ENCODE measurements around the gene TOGARAM2.

The TOGARAM2 gene

DNA sequence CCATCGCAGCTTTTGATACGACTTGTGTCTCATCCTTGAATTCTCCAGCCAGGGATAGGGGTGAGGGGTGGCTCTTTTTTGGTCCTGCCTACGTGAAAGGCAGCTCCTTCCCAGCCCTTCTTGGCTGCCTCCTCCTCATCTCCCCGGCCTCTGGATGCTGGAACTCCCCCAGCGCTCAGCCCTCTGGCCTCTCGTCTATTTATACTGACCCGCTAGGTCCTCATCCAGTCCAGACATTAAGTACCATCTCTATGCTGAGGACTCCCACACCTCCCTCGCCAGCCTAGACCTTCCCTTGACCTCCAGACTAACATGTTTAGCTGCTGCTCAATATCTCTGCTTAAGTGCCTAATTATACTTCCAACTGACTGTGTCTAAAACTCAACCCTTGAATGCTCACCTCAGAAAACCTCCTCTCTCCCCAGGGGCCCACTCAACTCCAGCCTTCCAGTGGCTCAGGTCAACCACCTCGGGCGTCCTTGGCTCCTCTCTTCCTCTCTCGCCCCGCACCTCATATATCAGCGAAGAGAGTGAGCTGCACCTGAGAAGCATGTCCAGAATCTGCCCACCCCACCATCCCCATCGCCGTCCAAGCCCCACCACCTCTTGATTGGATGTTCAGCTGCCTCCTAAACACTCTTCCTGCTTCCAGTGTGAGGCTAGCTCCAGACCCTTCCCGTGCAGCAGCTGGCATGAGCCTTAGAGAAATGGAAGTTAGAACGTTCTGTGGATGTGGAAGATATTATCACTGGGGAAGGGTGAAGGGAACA, 34.8 kb downstream of the TOGARAM2 start:
- in situ Hi-C loops (cut with MboI; ENCODE audit: low sequenced_read_pairs), result no loop called here

DNA sequence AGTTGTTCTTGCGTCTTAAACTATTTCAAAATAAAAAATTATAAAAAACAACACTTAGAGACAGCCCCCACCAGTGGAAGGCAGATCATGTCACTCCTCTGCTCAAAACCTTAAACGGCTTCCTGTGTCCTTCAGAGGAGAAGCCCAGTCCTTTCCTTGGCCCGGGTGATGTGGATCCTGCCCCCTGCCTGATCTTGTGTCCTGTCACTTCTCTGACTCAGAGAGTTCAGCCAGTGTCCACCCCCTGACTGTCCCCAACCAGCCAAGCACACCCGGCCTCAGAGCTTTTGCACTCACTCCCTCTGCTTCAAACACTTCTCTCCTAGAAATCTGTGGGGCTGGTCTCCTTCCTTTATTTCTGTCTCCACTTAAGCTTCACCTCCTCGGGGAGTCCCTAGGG, 35.4 kb downstream of the TOGARAM2 start:
- in situ Hi-C loops (cut with MboI; ENCODE audit: low sequenced_read_pairs), result no loop called here

- in situ Hi-C loops (cut with MboI; ENCODE audit: low sequenced_read_pairs), result no loop called here
These were observed 36.8 kb downstream of the TOGARAM2 start for GRCh38 chr2:29017716-29018435.

DNA sequence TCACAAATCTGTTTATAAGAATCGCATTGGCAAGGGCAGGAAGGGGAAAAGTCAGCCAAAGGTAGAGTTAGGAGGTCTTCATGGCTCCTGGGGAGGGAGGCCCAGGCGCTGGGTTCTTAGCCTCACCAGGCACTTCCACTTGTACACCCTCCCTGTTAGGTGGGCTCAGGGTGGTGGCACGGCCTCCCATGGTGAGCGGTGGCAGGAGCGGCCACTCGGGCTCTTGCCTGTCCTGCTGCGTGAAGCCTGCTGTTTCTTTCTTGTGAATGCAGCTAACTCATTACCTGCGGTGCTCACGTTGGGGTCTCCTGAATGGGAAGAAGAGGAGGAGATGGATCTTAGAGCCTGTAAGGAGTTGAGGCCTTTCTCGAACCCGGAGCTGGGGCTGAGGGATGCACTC, 40.8 kb downstream of the TOGARAM2 start:
- in situ Hi-C loops (cut with MboI; ENCODE audit: low sequenced_read_pairs), result no loop called here

- in situ Hi-C loops (cut with MboI; ENCODE audit: low sequenced_read_pairs), result no loop called here
These were observed 41.6 kb downstream of the TOGARAM2 start for GRCh38 chr2:29022679-29023078.

DNA sequence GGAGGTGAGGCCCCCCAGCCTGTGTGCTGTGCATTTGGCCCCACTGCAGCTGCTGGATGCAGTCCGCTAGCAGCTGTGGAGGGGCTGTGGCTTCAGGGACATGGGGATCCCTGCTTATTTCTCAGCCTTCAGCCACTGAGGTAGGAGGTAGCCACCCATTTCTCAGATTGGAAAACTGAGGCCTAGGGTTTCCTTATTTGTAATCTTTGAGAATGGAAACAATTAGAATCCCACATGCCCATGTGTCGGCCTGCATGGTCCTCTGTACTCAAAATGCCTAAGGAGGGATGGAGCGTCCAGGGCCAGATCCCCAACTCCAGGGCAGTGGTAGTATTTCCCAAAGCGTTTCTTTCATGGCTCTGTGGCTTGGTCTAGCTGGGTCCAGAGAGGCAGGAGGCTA, 42.1 kb downstream of the TOGARAM2 start:
- in situ Hi-C loops (cut with MboI; ENCODE audit: low sequenced_read_pairs), result no loop called here

DNA sequence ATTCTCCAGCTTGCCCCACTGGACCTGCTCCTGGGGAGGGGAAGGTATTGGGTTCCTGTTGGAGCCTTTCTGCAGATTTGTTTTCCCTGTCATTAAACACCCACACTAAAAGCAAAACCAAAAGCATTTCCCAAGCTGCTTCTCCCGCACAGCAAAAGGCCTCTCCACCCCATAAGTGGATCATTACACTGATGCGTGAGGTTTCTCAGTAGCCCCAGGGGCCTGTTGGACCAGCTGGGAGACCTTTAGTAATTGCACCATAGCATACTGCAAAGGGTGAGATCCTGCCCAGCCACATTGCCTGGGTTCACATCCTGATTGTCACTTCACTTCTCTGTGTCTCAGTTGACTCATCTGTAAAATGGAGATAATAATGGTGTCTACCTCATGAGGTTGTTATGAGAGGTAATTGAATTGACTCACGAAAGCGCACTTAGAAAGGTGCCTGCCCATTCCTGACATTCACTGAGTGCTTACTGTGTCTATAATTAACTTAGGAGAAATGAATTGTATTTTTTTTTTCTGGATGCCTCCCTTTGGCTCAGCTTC, 43.9 kb downstream of the TOGARAM2 start:
- in situ Hi-C loops (cut with MboI; ENCODE audit: low sequenced_read_pairs), result no loop called here

GRCh38 chr2:29025711-29026110, 44.6 kb downstream of the TOGARAM2 start:
- in situ Hi-C loops (cut with MboI; ENCODE audit: low sequenced_read_pairs), result no loop called here

DNA sequence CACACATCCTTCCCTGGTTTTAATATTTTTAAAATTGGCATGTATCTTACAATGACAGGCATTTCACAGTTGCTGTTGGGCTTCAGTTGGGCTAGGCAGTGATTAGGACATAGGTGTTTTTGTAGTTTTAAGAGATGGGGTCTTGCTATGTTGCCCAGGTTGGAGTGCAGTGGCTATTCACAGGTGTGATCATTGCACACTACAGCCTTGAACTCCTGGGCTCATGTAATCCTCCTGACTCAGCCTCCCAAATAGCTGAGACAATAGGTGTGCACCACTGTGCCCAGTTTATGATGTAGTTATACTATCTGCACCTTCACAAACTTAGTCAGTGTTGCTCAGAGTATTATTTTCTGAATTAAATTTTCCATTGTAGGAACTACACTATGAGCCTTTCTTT, 49.9 kb downstream of the TOGARAM2 start:
- in situ Hi-C loops (cut with MboI; ENCODE audit: low sequenced_read_pairs), result no loop called here

GRCh38 chr2:29032189-29032588, 51.1 kb downstream of the TOGARAM2 start:
- in situ Hi-C loops (cut with MboI; ENCODE audit: low sequenced_read_pairs), result no loop called here

DNA sequence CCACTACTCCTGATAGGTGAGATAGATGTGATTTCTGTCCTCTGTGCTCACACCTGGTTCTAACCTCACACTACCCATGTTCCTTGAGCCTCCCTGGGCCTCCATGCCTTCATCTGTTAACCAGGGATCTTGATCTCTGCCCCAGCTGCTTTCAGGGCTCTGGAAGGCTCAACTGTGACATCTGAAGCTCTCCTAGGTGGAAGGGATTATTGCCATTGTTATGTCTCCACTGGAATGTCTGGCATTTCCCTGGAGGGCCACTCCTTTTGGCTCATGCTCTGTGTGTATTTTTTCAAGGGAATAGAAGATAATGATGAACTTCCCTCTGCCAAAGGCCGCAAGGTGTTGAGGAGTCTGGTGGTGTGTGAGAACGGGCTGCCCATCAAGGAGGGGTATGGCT, 52.1 kb downstream of the TOGARAM2 start:
- in situ Hi-C loops (cut with MboI; ENCODE audit: low sequenced_read_pairs), result no loop called here

- in situ Hi-C loops (cut with MboI; ENCODE audit: low sequenced_read_pairs), result no loop called here
These were observed 52.6 kb downstream of the TOGARAM2 start for GRCh38 chr2:29033656-29034055.

- in situ Hi-C loops (cut with MboI; ENCODE audit: low sequenced_read_pairs), result no loop called here
These were observed 54.1 kb downstream of the TOGARAM2 start for GRCh38 chr2:29035016-29035745.

GRCh38 chr2:29039718-29040480, 58.8 kb downstream of the TOGARAM2 start:
- in situ Hi-C loops (cut with MboI; ENCODE audit: low sequenced_read_pairs), result no loop called here

DNA sequence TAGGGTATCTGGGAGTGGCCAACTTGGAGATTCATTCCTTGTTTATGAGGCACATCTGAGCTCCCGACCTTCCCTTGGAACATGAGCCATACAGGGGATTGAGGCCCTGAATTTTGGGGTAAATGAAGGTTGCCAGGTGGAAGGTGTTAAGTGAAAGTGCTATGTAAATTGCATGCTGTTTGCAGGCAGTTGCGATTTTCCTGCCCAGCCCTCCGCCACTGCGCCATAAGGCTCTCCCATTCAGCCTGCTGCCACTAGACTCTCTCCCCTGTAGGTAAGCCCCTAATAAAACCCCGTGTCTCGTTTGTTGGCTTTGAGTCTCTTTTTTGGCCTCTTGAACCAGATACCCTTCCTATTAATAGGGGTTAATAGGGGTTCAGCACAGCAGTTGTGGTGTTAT, 59.5 kb downstream of the TOGARAM2 start:
- in situ Hi-C loops (cut with MboI; ENCODE audit: low sequenced_read_pairs), result no loop called here

DNA sequence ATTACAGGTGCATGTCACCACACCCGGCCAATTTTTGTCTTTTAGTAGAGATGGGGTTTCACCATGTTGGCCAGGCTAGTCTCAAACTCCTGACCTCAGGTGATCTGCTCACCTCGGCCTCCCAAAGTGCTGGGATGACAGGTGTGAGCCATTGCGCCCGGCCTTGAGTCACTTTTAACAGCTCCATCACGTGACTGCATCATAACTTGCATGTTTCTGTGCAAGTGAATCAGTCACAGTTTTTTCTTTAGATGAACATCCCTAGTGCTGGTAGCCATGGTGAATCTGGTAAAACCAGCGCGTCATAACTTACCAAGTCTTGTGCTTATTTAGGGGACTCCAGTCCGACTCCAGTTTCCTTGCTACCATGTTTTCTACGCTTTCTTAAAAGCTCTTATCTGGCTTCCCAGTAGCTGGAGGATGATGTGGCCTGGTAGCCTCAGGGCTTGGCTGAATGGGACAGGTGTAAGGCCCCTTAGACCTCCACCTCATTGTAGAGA, 60.1 kb downstream of the TOGARAM2 start:
- in situ Hi-C loops (cut with MboI; ENCODE audit: low sequenced_read_pairs), result no loop called here

DNA sequence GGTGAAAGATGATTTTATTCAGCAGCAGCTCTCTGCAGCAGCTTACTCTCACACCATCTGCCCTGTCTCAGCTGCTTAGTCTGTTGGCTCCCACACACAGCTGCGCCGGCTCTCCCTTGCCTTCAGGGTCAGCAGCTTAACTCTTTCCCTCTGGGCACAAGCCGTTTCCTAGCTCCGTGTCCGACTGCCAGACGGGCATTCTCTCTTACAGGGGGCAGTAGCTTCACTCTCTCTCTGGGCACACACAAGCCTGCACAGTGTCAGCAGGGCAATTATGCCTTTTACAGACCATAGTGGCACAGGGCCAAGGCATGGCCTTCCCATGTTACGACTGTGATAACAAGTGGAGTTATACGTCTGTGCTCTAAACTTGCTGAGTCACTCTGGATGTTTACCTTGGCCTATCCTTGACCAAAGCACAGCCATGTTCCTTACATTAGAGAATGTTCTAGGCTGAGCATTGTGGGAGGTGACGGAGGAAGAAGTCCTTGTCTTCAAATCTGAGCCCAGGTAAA, 61.5 kb downstream of the TOGARAM2 start:
- in situ Hi-C loops (cut with MboI; ENCODE audit: low sequenced_read_pairs), result no loop called here

GRCh38 chr2:29044459-29044858, 63.4 kb downstream of the TOGARAM2 start:
- in situ Hi-C loops (cut with MboI; ENCODE audit: low sequenced_read_pairs), result no loop called here

DNA sequence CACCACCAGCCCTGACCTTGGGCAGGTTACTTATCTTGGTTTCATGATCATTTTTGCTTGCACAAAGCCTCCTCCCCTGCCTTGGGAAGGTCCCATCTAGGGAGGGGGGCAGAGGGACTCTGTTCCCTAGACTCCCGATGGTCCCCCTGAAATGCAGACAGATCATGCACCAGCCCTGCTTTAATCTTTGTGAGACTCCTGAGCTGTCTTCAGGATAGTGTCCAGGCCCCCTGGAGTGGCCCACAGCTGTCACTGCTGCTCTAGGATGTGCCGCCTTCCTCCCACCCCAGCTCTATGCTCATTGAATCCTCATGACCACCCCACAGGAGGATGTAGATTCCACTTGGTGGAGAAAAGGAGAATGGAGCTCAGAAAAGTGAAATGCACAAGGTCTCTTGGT, 65.2 kb downstream of the TOGARAM2 start:
- in situ Hi-C loops (cut with MboI; ENCODE audit: low sequenced_read_pairs), result no loop called here

DNA sequence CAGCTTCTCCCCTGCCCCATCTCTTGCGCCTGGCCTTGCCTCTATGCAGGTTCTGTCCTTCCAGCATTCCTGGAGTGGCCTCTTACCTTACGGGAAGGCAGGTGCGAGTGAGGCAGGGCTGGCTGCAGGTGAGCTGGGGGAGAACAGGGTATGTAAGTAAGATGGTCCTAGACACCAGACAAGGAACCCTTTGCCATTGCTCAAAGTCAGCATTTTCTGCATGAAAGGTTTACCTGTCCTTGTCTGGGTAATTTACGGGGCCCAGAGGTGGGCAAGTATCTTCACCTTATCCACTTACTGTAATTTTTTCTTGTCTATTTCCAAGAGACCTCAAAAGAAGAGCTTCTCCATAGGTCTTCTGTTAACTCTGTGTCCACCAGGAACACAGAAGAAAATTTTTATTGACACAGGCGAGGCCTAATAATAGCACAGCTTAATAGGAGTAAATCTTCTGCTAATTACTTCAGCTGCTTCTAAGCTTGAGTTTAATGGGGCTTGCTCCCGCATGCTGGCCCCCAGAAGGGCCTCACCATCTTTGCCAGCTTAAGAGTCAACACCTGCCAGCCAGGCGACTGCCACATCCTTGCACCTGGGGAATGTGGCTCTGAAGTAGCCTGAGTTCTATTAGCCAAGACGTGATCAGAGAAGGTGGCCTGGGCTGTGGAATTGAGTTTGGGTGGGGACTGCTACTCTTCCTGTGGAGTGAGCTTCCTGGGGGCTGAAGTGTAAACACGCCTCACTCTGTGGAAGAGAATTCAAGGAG, 66.2 kb downstream of the TOGARAM2 start:
- in situ Hi-C loops (cut with MboI; ENCODE audit: low sequenced_read_pairs), result no loop called here

Data from HL-60/S4 (cell line).